AG04449 (cell line): ENCODE measurements around the gene DUSP2.

Source experiments
- CTCF ChIA-PET: fragments of 350-600 bp; formaldehyde crosslinking; extraction: SDS; loops from one replicate; lab custom pipeline; 2021; ENCODE audit warnings: antibody characterized with exemption; lab: Yijun Ruan, JAX
- POLR2A ChIA-PET: fragments of 400-600, 350-600 bp; formaldehyde crosslinking; extraction: SDS; loops from one replicate; lab custom pipeline; 2020; ENCODE audit warnings: antibody characterized with exemption, inconsistent platforms; lab: Yijun Ruan, JAX
- DNase-seq: peaks from one replicate; pipeline ENCODE4 v3.0.0-alpha.2; 2010; ENCODE audit warnings: low read depth, low spot score
- H3K4me3 ChIP-seq: 2 replicates; pipeline ENCODE4 v1.5.1; 2011; ENCODE audit warnings: low read depth, mild to moderate bottlenecking, control low read depth, low read length
- TF ChIP-seq, protein P1 (sequence below): IDR thresholded peaks from one replicate; pipeline ENCODE4 v1.5.1; 2011; ENCODE audit warnings: mild to moderate bottlenecking, moderate library complexity, low read length, control low read depth, inconsistent platforms; ENCODE audit not compliant: insufficient read depth; ENCODE audit errors: missing control alignments

Gene DUSP2

DNA sequence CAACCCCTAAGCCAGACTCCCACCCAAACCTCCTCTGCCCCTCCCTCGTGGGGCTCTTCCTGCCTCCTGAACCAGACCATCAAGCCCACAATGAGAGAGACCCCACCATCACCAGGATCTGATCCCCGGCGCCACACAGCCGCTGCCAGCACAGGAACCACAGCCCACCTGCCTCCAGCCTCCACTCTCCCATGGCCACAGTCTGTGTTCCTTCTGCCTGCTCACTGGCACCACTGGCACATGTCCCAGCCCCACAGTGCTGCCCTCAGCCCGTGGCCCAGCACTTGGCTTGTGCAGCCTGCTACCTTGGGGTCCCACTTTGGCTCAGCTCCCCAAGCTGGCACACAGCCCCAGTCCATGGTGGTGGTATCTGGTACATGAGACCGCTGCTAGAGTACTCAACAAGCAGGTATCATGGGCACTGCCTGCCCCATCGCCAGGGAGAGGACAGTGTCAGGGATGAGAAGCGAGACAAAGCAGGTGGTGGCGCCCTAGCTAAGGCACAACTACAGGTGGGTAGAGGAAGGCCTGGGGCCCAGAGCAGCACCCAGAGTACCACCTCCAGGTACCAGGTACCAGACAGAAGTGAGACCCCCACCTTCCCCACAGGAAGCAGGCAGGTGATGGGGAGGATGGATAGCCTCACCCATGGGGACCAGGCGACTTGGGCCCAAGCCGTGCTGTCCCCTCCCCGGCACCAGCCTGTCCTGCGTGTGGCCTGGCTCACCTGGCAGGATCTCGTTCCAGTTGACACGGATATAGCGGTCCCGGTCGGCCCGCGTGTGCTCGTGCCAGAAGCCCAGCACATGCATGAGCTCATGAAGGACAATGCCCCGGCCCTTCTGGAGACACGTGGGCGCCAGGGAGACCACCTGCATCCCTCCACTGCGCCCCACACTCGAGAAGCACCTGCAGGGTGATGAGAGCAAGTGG lies 13.2 kb downstream of the DUSP2 start:
- CTCF ChIA-PET: interaction anchor here (1.0 to 2.6 kb wide), 4 partner anchors 8 to 43 kb away, joined by 3 to 13 read pairs (median 7); partner anchors contain the start of genes ADRA2B and DUSP2
- no peak for DNase-seq
- TF ChIP-seq, protein P1, sequence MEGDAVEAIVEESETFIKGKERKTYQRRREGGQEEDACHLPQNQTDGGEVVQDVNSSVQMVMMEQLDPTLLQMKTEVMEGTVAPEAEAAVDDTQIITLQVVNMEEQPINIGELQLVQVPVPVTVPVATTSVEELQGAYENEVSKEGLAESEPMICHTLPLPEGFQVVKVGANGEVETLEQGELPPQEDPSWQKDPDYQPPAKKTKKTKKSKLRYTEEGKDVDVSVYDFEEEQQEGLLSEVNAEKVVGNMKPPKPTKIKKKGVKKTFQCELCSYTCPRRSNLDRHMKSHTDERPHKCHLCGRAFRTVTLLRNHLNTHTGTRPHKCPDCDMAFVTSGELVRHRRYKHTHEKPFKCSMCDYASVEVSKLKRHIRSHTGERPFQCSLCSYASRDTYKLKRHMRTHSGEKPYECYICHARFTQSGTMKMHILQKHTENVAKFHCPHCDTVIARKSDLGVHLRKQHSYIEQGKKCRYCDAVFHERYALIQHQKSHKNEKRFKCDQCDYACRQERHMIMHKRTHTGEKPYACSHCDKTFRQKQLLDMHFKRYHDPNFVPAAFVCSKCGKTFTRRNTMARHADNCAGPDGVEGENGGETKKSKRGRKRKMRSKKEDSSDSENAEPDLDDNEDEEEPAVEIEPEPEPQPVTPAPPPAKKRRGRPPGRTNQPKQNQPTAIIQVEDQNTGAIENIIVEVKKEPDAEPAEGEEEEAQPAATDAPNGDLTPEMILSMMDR: no peak
- POLR2A ChIA-PET: no interaction called here
- H3K4me3 ChIP-seq: no peak overlapping the region

DNA sequence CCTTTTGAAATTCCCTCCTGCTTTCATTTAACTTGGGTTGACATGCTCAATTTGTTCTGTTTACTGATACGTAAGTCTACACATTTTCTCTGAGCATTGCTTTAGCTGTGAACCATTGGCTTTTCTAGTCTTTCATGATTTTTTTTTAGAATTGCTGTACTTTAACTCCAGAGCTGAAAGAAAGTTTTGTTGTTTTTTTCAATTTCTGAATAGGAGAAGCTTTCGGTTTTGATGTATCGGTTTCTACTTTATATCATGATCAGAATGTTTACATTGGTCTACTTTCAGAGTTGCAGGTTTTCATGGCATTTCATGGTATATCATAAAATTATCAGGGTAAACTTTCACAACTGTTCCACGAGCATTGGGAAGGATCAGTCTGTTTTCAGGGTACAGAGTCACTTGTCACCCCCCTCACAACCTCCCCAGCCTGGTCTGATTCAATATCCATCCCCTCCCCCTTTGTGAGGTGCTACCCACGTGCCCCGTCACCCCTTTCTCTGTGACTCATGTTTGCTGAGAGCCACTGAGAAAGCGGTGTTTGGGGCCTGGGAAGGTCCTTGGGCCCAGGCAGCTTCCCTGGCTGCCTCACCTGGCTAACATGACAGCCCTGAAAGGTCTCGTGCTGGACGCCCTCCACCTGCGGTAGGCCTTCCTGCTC lies 14.0 kb downstream of the DUSP2 start:
- TF ChIP-seq, protein P1: no peak
- H3K4me3 ChIP-seq: no peak overlapping the region
- no peak for DNase-seq
- CTCF ChIA-PET: interaction anchor here (1.0 to 1.9 kb wide), 7 partner anchors 8 to 109 kb away, joined by 3 to 9 read pairs (median 4); partner anchors contain the start of genes ADRA2B and ASTL
- POLR2A ChIA-PET: no interaction called here

DNA sequence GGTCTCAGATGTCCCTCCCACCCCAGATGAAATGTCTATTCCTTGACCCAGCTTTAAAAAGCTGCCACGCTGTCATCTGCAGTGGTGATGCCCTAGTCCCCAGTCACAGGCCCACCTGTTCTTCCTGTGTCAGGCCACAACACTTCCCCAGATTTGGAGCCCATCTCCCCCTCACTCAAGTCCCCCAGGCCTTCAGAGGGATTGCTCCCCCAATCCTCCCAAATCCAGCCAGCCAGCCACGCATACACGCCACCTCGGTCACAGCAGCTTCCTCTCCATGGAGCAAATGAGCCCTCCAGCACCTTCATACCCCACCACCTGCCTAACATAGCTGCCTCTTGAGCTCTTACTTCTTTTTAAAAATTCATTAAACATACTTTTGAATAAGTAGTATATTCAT lies 14.8 kb downstream of the DUSP2 start:
- no peak for DNase-seq
- CTCF ChIA-PET: interaction anchor here (1.0 to 1.9 kb wide), 7 partner anchors 8 to 108 kb away, joined by 3 to 9 read pairs (median 4); partner anchors contain the start of genes ADRA2B and ASTL
- TF ChIP-seq, protein P1: no peak
- H3K4me3 ChIP-seq: no peak overlapping the region
- POLR2A ChIA-PET: no interaction called here

DNA sequence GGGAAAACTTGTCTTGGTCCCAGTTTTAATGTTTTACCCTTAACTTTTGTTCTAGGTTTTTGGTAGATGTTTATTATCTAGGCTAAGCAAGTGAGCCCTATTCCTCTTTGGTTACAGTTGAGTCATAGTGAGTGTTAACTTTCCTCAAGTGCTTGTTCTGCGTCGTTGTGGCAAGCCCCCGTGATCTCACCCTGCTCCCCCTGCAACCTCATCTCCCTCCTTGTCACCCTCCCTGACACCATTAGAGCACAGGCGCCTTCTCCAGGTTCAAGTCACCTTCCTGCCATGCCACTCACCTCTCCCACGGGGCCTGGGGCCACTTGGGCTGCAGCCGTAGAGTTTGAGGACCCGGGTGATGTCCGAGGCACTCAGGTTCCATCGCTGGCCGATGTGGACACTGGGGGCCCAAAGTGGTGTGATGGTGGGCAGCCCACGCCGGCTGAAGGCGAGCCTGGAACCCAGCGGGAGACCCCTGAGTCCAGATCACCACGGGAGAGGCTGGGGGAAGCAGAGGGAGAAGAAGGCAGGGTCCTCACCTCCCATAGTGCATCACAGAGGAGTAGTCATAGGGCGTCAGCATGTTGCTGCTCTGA lies 15.6 kb downstream of the DUSP2 start:
- no peak for DNase-seq
- H3K4me3 ChIP-seq: no peak overlapping the region
- POLR2A ChIA-PET: no interaction called here
- TF ChIP-seq, protein P1: no peak
- CTCF ChIA-PET: interaction anchor here (0.7 to 1.9 kb wide), 5 partner anchors 9 to 13 kb away, joined by 3 to 9 read pairs (median 7); partner anchors contain the start of genes ADRA2B and ASTL

DNA sequence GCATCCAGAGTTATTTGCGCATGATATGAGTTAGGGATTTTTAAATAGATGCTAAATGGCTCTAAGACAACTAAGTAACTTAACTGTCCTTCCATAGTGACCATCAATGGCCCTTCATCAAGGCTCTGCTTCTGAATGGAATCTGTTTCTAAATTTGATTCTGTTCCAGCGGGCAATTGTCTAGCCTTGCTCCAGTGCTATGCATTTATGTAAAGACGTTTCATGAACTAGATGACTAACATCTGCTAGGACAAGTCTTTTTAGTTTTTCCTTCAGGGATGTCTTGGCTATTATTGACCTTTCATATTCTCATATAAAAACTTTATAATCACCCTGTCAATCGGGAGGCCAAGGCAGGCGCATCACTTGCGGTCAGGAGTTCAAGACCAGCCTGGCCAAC lies 16.8 kb downstream of the DUSP2 start:
- no peak overlapping the region for H3K4me3 ChIP-seq
- TF ChIP-seq, protein P1: no peak
- ChIA-PET POLR2A (no interaction called here), CTCF (interaction anchor here (1.7 to 1.8 kb wide), 2 partner anchors 10 to 11 kb away, joined by 4 to 5 read pairs; no protein-coding TSS in a partner anchor)
- no peak for DNase-seq
